Stimulated activated CD8-positive, alpha-beta memory T cell treated with anti-CD3 and anti-CD28 coated beads, Interleukin-7, amount 100 ng/mL, for 48 hours (primary cell): ENCODE measurements around the gene DQX1.

Source experiments
- DNase-seq, 2 donors: peaks; one replicate each; pipeline ENCODE4 v3.0.0-alpha.2; 2020; ENCODE audit warnings: low read depth in 1 of 2; ENCODE audit errors: extremely low read depth in 1 of 2

The DQX1 gene

DNA sequence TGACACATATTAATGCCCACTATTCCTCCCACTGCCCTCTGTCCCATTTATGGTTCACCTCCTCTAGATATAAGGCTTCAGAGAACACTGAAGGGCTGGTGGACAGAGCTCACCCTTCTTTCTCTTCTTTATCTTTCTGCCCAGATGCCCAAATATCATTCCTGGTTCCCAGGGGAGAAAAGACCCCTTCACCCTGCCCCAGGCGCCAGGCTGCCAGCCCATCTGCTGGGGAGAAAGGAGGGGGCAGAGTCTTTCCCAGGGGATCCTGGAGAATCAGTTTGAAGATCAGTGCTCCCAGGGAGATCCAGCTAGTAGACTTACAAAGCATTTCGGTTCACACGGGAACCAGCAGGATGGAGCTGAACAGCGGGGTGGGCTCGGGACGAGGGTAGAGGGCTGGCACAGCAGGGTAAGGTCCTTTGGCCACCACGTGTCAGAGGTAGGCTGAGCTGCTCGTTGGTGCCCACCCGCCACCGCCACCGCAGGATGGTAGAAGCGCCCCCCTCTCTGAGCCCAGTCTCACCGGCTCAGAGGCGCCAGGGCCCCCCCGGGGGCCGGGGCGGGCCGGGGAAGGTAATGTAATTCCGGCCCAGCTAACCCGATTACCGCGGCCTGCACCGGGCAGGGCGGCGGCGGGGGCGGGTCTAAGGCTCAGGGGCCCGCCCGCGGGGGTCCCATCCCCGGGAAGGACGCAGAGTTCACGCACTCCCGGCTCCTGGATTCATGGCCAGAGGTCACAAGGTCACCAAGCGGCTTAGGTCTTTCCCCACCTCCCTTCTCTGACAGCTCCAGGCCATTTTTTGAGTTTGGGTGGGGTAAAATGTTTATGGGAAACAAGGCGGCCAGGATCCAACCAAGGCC lies 13.1 kb downstream of the DQX1 start:
- DNase-seq: no peak

- no peak for DNase-seq
Observed at GRCh38 chr2:74511104-74511989, 14.7 kb downstream of the DQX1 start.

DNA sequence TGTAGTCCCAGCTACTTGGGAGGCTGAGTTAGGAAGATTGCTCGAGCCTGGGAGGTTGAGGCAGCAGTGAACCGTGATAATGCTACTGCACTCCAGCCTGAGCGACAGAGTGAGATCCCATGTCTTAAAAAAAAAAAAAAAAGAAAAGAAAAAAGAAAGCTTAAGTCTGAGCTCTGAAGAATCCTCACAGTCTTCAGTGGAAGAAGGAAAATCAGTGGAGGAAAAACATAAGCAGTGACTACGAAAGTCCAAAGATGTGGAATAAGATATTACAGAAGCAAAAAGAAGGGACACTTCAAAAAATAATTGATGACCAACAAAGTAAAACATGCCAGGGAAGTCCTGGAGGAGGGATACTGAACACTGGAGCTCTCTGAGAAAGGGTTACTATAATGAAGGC lies 15.8 kb downstream of the DQX1 start:
- no peak for DNase-seq

GRCh38 chr2:74507926-74508520 lies 18.0 kb downstream of the DQX1 start:
- no peak for DNase-seq

GRCh38 chr2:74507145-74507925 lies 18.7 kb downstream of the DQX1 start, which contains the start of gene PCGF1:
PCGF1 (minus strand) TSS chr2:74507695; CDS start chr2:74507668, 27 bp downstream.
- peak; percentile 96 to 98 for DNase-seq

DNA sequence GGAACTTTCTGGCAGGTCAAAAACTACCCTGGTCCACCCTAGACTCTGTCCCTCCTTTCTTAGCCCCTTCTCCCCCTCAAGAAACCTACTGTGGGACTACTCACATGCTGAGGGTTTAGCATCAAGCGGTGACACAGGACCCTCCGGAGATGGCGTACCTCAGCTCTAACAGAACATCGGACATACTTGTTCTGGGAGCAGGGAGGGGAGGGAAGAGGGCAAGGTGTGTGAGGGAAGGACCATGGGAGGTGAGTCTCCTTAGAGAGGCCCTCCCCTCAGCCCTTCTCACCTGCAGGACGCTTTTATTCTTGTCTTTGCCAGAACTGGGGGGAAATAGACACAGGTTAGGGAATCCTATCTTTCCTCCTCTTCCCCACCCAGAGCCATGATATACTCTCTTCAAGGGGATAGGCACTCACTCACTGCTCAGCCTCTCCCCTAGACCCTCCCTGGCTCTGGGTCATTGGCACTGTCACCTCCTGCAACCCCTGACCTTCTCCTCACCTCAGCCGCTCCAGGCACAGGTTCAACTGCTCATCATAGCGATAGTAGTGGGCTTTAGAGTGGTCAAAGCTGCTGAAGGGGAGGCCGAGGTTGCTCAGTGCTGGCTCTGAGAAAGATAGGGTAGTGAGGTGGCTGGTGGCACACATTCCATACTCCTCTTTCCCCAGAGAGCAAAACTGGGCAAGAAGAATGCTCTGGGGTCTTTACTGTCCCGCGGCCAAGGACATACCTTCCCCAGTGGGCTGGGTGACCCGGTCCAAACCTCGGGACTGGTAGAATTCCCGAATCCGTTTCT lies 20.4 kb downstream of the DQX1 start:
- no peak for DNase-seq

- DNase-seq: no peak
Observed at GRCh38 chr2:74504591-74504990, 21.4 kb downstream of the DQX1 start.

DNA sequence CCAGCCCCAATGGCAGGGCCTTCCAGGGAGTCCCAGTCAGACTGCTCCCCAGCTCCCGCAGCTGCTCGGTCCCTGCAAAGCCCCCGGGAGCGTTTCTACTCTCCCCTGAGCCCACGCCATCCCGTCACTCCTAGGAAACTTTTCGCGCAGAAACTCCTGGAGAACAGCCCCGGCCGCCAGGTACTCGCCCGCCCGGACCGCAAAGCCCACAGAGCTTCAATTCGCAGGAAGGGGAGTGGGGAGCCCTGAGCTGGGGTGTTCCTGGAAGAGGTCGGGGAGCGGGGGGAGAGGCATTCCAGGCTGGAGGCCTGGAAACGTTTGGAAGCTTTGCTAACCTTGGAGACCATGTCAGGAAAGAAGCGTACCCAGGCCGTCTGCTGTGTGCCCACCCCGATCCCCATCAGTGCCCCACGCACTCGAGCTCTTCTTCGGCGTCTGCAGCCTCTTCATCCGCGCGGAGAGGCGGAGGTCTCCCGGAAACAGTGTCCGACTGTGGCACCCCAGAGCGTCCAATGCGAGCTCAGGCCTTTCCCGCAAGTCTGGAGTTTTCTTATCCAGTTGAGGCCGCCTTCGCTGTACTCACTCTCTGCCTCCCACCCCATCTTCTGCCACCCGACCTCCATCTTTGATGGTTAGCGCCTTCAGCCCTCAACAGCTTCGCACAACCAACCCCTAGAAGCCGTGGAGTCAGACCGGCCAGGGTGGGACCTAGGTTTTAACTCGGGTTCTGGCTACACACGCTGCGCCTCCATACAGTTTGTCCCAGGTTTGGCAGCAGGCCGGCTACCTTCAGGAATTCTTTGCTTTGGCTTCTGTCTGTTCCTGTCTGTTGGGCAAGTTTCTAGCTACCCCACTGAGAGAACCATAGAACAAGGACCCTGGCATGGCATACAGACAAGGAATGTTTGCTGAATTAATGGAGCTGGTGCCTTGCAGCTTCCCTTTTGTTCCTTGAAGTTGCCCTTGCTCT lies 22.2 kb downstream of the DQX1 start:
- no peak for DNase-seq

DNA sequence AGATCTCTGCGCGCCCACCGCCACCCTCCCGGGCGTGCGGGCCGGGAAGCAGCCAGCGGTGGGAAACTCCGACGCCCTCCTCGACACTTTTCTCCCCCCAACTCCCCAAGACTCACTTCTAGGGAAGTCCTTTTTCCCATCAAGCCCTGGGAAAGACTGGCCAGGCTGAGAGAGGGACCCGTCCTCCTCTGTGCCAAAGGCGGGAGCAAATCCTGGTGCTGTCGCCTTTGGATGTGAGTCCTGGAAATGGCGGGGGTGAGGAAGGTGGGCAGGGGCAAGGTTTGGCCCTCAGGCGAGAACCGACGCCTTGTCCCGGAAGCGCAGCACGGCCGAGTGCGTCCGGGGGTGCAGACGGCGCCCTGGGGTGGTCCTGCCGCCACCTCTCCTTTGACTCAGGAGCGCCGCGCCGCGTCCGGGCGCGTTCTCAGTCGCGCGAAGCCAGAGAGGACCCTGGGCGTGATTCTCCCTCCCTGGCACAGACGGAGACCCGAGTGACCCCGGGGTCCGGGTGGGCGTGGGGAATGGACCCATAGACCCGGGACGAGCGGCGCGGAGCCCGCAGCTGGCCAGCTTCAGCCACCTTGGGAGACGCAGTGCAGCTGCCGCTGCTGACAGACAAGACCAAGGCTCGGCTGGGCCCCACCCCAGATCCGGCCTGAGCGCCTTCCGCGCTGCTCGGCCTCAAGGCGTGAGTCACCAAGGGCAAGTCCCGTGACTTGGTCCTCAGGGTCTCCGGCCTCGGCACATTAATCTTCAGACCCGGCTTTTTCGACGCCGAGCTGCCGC lies 23.1 kb downstream of the DQX1 start:
- DNase-seq: peak; percentile 50 to 51

GRCh38 chr2:74502147-74502719 lies 23.8 kb downstream of the DQX1 start:
- DNase-seq: no peak

GRCh38 chr2:74501335-74502071 lies 24.5 kb downstream of the DQX1 start:
- DNase-seq: no peak

GRCh38 chr2:74500578-74500946 lies 25.5 kb downstream of the DQX1 start:
- DNase-seq: no peak

GRCh38 chr2:74499940-74500577 lies 26.0 kb downstream of the DQX1 start:
- DNase-seq: no peak

DNA sequence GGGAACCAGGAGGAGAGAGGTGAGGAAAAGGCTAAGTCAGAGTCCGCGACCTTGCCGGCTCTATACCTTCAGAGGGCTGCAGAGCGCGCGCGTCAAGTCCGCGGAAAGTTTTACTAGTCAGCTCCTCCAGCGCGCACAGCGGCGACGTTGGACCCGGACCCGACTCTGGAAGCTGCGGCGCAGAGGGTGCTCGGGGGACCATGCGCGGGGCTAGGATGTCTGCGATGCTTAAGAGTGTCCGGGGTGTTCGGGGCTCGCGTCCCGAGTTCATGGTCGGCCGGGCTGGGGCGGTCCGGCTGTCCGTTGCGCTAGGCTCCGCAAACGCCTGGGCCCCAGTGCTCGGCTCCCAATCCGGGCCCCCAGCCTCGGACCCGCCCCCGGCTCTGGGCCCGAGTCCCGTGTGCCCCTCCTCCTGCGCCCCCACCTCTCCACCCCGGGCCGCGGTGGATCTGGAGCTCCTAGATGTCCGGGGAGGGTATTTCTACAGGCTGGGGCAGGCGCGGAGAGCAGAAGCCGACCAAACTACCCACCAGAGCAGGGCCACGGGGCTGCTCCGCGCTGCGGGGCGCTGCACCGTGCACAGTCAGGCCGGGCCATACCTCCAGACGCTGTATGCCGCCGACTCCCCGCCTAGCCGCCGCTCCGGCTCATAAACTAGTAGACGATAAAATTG lies 26.6 kb downstream of the DQX1 start, which contains the start of gene LBX2:
Gene LBX2, minus strand, starts transcription at position 337 of the 673 bp plus-strand sequence. Its CDS starts 66 bp downstream, at position 271.
- DNase-seq: no peak

DNA sequence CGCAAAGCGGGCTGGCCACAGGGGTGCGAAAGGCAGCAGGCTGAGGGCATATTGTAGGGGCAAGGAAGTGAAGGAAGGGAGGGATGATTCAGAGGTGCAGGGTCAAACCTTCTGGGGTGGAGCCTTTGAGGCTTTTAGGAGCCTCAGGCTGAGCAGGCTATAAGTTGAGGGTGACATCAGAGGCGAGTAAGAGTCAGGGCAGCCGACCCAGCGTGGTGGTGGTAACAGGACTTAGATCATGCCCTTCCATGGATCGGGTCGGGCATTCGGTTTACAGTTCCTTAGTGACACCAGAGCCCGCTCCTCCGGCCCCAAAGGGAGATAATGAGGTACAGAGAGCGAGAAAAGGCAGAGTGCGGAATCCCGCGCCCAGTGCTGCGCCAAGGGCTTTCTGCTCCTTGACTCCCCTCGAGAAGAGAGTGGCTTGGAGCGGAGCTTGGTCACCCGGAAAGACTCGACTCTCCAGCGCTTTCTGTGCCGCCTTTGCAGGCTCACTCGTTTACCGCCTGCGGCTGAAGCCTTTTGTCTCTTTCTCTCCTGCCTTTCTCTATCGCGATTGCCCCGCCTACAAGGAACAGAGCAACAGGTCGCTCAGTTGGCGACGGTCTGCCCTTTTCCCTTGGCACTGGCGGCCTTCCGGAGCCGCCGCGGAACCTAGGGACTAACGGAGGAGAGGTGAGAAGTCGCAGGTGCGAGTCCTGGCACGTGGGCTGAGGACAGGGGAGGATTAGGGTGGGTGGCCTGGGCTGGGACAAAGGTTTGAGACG lies 27.3 kb downstream of the DQX1 start:
- no peak for DNase-seq
